HG02840 (cell line): ENCODE measurements around the gene ILF2.
A peak's percentile ranks its signal among the peaks of the same experiment; 100 is the strongest.
"Not testable (repeated sequence)": the region's sequence is repeated elsewhere in the genome, so short reads cannot be mapped to it uniquely, and the experiment has no call there.

ENCODE experiments used
- ATAC-seq: cut with Tn5 transposase; IDR thresholded peaks from one replicate; pipeline ENCODE4 v1.9.1; 2021; ENCODE audit warnings: mild to moderate bottlenecking, moderate library complexity, moderate number of reproducible peaks; ENCODE audit not compliant: unreplicated experiment, low FRiP score

Gene ILF2

DNA sequence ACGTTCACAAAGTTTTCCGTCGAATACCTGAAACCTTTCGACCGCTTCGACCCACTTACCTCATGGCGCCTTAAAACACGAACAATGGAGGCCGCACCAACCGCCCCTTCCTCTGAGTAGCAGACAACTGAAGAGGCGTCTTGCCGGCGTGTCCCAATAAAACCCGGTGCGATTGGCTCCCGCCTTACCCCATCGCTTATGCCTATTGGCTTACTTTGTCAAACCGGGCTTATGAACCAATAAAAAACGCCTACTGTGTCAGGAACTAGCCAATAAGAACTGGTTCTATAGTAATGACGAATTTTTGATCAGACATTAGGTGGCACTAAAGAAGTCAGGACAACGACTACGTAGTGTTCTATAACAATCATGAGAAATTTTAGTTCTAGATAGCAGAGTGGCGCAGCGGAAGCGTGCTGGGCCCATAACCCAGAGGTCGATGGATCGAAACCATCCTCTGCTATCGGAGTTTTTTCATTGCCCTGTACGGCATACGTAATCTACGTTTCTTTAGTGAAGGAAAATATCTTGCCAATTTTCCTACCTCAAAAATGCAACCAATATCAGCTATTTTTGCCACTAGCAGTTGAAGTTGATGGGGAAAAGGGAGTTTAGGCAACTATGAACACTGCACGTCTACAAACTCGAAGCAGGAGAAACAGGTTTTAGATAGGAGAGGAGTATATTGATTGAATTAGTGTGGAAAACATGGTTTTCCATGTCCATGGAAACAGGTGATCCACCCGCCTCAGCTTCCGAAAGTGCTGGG lies at the start of gene ILF2:
ILF2 (minus strand) TSS at position 135 of the 769 bp plus-strand sequence; CDS start at position 64, 71 bp downstream.
- peak; percentile 96 for ATAC-seq

DNA sequence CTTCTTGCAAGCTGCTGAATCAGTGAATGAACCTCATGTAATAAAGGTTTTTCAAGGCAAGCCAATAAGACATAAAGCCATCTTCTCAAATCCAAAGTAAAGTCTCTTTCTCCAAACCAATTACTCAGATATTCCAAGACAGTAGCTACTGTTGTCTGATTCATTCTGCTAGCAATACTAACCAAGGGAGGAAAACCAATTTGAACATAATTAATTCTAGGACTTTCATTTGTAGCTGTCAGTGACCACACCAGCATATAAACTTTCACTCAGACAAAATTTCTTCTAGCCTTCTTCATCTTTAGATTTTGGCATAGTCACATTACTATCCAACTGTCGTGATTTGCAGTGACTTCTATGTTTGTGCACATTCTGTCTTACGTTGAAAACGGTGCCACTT lies 46.5 kb upstream of the ILF2 start:
- ATAC-seq, result no peak

DNA sequence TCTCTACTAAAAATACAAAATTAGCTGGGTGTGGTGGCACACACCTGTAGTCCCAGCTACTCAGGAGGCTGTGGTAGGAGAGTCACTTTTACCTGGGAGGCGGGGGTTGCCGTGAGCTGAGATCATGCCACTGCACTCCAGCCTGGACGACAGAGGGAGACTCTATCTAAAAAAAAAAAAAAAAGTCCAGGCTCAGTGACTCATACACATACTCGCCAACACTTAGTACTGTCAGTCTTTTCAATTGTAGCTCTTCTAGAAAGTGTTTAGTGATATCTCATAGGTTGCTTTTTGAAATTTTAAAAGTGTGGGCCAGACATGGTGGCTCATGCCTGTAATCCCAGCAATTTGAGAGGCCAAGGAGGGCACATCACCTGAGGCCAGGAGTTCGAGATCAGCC lies 45.4 kb upstream of the ILF2 start:
- not testable (repeated sequence) for ATAC-seq

DNA sequence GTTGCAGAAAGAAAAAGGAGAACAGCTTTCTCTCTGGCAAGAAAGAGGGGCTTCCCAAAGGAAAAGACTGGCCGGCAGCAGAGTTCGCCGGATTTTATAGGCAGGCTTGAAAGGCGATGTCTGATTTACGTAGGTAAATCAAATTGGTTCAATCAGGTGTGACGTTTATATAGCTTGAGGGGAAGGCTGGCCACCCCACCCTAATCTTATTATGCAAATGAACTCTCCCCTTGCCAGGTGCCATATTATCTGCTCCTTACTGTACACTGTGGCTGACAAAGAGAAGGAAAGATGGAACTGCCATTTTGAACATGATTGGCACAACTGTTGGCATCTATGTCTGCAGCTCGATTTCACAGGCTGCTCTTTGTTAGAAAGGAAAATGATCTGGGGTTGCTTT lies 40.2 kb upstream of the ILF2 start:
- no peak for ATAC-seq

DNA sequence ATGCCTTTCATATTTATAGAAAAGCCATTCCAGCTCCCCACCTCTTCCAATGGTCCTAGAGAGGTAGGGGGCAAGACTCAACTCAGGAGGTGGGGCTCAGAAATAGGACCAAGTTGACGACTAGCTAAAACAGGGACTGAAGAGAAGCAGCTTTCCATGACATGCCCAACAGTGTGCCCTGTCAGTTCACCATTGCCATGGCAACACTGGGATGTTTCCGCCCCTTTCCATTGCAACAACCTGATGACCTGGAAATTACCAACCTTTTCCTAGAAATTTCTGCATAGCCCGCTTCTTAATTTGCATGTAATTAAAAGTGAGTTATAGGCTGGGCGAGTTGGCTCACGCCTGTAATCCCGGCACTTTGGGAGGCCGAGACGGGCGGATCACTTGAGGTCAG lies 34.7 kb upstream of the ILF2 start:
- no peak for ATAC-seq

DNA sequence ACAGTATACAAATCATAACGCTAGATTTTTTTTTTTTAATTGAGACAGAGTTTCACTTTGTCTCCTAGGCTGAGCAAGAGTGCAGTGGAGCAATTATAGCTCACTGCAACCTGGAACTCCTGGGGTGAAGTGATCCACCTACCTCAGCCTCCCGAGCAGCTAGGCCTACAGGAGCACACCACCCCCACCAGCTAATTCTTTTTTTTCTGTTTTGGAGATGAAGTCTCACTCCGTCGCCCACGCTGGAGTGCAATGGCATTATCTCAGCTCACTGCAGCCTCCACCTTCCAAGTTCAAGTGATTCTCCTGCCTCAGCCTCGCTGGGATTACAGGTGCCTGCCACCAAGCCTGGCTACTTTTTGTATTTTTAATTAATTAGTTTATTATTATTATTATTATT lies 29.0 kb upstream of the ILF2 start:
- ATAC-seq, result no peak

DNA sequence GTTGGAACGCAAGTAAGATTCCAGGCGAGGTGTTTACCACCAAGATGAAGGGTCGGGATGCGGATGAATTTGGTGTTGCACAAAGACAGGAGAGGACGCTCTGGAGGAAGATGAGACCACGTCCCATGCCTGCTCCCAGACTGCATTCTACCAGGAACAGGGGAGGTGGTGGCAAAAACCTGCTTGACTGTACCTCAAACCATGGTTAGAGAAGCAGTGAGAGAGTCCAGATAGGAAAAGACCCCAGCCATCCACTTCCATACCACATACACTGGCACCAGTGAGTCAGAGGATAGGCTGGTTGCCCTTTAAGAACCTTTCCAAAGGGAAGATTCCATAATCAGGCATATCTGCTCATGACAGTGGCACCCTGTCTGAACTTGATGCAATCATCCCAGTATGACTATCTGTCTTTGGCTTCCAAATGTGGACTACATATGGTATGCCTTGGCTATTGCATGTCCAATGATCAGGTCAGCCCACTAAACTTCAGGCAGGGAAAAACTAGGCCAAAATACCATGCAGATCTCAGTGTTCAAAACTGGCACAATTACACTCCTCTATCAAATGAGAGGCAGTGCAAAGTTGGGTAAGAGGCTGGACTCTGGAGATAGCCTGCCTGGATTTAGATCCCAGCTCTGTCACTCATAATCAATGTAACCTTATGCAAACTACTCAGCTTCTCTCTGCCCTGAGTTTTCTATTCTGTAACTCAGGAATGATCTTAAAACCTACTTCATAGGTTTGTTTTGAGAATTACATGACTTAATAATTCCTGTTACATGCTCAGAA lies 28.3 kb upstream of the ILF2 start:
- no peak for ATAC-seq

DNA sequence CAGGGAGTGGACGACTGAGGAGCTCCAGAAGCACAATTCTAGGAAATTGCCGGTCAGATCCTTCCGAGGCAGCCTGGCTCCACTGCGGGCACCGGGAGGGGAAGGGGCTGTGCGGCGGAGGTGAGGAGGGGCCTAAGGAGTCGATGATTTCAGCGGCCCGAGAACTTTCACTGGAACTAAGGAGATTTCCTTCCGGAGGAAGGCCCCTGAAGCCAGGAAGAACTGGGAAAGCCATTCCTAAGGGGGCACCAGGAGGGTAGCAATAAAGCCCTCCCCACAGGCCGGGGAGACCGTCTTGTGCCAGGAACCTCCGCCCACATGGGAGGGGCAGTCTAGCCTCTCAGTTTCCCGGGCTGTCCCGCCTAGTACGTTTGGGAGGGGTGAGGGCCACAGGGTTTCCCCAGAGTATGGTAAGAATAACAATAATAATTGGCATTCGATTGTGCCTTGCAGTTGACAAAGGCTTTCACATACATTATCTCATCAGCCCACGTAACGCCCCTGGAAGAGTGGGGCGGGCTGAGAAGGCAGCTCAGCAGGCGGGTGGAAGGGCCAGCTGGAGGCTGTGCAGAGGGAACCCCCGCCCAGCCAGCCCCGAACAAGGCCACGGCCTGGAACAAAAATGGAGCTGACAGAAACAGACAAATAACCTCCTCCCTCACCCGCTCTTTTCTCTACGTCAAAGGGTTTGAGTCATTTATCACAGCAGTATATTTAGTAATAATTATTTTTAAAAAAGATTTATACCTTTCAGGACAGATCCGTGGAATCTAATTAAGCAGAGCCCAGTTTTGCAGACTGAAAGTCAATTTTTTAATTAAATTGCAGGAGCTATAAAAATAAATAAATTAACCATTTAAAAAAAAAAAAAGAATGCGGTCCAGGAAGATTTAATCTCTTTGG lies 27.5 kb upstream of the ILF2 start:
- no peak for ATAC-seq

DNA sequence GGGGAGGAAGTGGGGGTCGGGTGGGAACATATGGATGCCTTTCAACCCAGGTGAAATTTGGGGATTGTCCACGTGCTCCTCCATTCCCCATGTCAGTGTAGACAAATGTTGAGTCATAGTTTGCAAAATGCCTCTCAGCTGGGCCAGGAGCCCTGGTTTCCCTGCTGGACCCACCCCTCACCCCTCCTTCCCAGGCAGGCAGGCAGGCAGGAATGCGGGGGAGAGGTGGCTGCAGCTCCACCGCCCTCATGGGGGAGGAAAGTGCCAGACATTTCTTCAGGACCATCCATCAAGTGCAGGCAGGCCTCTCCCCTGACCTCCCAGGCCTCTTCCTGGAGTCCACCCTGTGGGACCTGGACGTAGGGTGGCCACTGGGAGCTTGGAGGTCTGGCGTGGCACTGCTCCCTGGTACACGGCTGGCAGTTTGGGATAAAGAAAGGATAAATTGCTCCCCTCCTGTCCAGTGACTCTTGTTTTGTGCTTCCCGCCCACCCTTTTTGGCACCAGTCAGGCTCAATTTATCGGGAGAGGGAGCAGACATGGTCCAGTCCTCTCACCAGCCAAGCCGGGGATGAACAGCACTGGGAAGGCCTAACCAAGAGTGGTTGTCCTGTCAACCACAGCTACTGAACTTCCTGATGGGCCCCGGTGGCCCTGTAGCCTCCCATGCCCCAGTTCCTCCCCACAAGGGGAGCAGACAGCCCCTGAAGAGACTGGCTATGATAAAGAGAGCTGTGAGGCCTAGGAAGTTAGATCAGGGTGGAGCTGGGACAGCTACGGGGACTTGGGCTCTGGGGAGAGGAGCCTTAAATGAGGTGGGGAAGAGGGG lies 26.6 kb upstream of the ILF2 start:
- ATAC-seq, result no peak

DNA sequence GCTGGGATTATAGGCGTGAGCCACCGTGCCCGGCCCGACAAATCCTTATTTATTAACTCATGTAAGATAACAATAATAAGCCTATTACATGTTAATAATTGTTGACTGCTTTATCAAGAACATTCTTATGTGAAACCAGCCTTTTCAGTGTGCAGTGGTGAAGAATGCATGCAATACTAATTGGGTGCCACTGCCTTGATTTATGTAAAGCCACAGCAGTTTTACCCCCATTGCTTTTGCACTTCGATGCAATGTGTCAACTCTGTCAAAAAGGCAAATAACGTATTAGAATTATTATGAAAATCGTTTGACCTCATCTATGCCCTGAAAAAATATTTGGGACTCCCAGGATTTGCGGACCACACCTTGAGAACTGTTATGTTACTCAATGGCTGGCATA lies 25.9 kb upstream of the ILF2 start:
- ATAC-seq, result no peak

DNA sequence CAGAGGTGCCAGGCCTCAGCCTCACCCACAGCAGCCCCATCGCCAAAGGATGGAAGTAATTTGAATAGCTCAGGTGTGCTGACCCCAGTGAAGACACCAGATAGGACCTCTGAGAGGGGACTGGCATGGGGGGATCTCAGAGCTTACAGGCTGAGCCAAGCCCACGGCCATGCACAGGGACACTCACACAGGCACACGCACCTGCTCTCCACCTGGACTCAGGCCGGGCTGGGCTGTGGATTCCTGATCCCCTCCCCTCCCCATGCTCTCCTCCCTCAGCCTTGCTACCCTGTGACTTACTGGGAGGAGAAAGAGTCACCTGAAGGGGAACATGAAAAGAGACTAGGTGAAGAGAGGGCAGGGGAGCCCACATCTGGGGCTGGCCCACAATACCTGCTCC lies 22.7 kb upstream of the ILF2 start:
- ATAC-seq, result no peak

DNA sequence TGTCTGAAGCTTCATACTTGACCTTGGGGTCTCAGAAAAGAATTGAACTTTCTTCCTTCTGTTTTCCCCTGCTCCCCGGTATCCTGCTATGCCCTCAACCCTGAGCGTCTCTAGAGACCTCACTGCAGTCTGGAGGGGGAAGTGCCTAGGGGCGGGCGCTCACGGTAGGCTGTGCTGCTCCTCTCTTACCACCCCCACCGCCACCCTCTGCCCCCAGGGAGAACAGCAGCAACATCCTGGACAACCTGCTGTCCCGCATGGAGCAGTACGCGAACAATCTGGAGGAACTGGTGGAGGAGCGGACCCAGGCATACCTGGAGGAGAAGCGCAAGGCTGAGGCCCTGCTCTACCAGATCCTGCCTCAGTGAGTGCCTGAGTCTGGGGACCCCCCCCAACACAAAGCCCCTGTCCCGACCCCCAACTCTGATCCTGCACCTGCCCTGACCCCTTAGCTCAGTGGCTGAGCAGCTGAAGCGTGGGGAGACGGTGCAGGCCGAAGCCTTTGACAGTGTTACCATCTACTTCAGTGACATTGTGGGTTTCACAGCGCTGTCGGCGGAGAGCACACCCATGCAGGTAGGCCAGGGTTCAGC lies 18.0 kb upstream of the ILF2 start:
- no peak for ATAC-seq

DNA sequence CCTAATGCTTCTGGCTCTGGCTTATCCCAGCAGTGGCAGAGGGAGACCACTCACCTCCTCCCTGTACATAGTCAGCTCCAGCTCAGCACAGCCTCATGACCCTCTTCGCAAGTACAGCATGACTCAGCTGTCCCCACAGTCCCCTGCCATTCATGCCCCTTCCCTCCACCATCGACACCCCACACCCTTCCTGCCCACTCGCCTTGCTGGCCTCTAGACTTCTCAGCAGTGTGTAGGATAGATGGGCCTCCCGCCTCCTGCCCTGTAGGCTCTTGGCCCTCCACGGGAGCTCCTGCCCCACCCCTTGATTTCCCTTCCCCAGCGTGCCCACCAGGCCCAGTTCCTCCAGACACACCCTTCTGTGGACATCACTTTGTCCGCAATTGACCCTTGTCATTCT lies 17.5 kb upstream of the ILF2 start:
- ATAC-seq, result no peak

DNA sequence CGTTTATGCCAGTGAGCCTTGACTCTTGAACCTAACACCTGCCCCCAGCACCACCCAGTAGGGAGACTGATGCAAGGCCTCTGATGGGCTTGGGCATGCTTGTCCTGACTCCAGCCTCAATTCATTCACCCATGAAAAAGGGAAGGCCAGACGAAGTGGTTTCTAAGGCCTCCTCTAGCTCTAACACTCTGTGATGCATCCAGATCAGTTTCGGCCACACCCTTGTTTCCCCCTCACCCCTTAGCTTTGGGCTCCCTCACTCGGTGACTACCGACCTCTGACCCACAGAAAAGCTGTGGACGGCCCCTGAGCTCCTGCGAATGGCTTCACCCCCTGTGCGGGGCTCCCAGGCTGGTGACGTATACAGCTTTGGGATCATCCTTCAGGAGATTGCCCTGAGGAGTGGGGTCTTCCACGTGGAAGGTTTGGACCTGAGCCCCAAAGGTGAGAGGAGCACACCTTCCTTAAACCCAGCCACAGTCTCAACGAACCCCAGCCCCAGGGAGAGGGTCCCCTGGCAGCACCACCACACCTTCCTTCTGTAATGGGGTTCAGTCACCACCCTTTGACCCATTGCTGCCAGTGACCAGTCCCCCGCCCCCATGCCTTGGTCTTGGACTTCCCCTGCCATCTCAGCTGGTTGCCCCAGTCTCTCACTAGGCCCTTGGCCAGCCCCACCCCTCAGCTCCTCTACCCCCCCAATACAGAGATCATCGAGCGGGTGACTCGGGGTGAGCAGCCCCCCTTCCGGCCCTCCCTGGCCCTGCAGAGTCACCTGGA lies 16.7 kb upstream of the ILF2 start:
- no peak for ATAC-seq

DNA sequence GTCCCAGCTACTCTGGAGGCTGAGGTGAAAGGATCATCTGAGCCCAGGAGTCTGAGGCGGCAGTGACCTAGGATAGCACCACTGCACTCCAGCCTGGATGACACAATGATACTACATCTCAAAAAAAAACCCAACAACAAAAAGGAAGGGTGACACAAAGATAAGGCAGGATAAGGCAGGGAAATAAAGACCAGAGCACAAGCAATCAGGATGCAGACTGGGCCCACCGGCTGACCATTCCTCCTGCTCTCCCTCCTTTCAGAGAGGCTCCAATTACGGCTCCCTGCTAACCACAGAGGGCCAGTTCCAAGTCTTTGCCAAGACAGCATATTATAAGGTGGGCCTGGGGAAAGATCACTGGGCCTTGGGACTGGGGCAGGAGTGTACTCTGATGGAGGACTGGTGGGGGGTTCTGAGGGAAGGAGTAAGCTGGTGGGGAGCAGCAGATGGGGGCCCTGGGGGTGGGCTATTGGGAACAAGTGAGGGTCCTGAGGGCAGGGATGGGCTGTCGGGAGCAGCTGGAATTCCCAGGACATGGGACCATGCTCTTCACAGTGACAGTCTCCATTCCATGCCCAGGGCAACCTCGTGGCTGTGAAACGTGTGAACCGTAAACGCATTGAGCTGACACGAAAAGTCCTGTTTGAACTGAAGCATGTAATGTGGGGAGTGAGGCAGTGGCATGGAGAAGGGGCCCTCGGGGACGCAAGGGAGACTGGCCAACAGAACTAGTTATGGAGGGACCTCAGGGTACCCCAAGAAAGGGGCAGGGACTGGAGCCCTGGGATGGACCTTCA lies 14.9 kb upstream of the ILF2 start:
- no peak for ATAC-seq

DNA sequence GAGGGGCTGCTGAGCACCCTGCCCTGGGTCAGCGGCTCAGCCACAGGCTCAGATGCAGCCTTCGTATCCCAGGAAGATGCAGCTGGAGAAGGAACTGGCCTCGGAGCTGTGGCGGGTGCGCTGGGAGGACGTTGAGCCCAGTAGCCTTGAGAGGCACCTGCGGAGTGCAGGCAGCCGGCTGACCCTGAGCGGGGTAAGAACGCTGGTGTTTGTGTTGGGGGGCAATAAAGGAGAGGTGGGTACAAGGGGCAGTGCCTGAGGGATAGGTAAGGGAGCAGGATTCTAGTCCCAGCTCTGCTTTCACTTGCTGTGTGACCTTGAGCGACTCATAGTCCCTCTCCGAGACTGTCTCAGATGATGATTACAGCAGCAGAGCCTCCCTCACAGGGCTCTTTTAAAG lies 14.1 kb upstream of the ILF2 start:
- no peak for ATAC-seq

DNA sequence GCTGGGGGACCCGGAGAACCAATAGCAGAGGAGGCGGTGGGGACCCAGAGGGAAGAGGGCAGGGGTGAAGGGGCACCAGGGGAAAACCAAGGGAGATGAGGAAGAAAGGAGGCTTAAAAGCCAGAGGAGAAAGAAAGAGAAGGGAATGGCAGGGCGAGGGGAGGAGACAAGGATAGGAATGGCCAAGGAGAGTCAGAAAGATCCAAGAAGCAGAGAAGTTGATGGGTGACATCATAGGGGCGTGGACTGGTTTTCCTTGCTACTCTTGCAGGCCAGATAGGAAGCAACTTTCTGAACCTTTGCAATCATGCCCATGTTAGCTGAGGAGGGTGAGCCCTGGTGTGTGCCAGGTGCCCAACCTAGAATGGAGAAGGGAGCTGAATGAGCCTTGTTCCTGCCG lies 13.1 kb upstream of the ILF2 start:
- ATAC-seq, result no peak

DNA sequence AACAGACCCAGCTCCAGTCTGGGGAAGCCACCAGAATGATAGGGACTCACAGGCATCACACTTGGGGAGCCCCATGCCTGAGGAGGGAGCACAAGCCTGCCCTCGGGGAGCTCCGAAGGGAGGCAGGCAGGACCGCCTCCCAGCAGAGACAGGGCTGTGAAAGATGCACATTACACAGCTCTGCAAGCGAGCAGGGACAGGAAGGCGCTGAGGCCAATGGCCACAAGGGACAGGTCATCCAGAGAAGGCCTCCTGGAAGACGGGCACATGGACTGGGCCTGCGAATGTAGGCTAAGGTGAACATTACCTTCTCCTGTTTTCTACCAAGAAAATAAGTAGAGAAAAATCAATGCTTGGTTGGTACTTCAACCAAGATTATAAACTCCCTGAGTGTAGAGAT lies 11.9 kb upstream of the ILF2 start:
- ATAC-seq, result no peak
